Hematopoietic multipotent progenitor cell treated with erythropoietin and hydrocortisone succinate and interleukin-3 and kit ligand, for 17 days (in vitro differentiated cells): ENCODE results near the gene PRPF40B.

ENCODE experiments used
- DNase-seq: peaks from one replicate; pipeline ENCODE4 v3.0.0-alpha.2; 2015; ENCODE audit warnings: low spot score

The PRPF40B gene

DNA sequence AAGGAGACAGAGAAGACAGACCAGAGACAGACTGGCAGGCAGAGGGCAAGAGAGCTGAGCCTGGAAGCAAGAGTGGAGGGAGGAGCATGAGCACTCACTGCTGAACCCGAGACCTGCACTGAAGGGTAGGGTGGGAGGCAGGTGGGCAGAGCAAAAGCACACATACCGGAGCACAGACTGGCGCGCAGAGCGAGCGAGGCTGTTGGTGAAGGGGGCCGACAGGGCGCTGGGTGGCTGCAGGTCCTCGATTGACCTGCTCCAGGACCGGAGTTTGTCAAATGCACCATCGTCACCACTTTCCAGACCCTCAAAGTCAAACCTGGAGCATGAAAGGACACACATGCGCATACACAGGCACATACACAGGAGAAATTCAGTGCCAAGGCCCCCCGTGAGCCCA, 34.9 kb downstream of the PRPF40B start:
- DNase-seq = no peak

DNA sequence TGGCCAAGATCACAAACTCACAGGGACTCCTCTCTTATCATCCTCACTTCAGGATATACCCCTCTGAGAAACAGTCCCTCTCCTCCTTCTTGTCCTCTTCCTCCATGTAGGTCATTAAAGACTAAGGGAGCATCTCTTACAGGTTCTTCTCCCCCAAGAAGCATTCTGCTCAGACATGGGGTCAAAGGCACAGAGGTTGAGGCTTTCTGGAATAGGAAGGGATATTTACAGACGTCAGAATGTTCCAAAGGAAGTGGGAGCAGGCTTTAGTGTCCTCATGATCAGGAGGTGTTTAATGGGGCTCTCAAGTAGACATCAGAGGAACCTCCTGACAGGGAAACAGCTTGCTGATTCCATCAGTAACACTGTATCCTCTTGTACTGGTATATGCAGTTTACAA, 36.4 kb downstream of the PRPF40B start:
- no peak for DNase-seq

DNA sequence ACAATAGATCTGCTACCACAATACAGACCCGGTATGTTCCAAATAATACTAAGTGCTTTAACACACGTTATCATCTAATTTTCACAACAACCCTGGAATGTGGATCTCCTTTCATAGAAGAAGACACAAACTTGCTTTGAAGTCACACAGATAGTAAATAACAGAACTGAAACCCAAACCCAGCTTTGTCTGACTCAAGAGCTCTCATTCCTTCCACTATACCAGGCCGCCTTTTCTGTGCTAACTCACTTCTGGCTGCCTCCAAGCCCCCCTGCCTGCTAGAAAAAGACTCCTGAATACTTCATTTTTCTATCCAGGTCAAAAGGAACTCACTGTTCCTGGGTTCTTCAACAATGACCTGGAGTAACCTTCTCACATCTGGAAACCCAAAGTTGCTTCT, 37.8 kb downstream of the PRPF40B start:
- DNase-seq = no peak

DNA sequence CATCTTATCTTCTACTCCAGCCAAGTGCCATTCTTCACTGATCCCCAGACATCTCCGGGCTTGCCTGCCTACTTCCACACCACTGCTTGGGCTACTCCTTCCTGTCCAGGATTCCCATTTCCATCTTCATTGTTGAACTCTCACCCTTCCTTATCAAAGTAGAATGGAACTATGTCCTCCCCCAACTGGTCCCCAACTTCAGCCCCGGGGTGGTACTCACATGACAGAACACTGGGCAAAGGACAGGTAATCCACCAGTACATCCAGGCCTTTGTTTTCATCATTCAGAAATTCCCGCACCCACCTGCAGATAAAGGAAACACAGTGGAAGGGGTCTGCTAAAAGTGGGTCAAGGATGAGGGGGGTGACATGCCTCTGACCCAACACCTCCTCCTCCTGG, 38.4 kb downstream of the PRPF40B start:
- no peak for DNase-seq

DNA sequence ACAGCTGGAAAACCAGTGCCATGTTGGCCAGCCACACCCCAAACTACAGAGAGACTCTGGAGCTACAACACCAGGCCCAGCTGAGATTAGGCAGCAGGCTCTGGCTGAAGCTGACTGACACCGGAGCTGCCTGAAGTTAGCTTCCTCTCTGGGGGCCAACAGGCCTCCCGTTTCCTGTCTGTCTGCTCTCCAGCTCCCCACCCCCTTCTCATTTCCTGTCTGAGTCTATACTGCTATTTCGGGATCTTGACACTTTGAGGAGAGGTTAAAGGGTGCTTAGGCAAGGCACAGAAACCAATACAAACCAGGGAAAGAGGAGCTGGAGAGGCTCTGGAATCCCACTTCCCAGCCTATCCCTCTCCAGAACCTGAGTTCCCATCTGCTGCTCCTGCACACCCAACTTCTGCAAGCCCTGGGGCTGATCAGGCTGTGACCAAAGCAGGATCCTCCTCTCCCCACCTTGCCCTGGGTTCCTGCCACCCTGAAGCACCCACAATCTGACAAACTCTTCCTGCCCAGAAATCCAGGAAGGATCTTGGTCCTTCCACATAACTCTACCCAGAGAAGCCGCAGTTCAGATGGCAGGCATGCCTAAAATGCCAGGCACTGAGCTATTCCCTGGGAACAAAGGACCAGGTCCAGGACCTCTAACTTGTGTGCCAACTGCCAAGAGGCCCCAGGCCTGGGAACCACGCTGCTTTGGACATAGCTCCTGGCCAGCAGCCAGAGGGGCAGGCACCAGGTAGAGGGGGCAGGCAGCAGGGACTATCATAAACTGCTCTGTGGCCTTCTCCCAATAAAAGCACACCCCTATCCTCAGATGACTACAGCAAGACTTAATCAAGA, 39.9 kb downstream of the PRPF40B start:
- DNase-seq = no peak

DNA sequence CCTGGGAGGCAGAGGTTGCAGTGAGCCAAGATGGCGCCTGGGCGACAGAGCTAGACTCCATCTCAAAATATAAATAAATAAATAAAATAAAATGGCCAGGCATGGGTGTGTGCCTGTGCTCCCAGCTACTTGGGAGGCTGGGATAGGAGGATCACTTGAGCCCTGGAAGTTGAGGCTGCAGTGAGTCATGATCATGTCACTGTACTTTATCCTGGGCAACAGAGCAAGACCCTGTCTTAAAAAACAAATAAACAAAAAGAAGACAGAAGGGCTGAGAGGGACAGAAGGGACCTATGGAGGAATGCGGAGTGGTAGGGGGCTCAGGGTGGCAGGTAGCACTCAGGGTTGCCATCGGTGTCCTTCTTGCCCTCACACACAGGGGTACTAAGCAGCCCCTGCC, 40.8 kb downstream of the PRPF40B start:
- DNase-seq = no peak

DNA sequence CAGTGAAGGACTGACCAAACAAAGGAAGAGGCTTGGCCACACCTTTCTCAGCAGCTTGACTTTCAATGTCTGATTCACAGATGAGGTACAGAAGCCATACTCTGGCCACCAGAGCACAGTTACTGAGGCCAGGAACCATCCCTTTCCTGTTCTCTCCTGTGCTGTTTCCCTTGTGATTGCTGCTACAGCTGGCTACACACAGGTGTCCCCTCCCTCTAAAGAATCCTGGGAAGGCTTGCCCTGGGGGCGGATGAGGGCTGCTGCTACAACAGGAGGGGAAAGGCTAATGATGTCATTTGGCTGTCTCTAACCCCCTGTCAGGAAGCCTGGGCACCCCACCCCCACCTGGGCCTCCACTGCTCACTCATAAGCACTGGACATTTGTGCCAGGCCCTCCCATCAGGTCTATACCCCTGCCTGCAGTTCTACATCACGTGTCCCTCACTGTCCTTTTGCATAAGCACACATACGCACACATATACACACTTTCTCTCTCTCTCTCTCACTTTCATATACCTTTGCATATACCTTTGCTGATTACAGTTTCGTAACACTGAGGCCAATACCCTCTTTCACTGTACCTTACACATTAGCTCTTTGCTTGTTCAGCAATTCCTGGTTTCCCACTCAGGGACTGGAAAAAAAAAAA, 41.4 kb downstream of the PRPF40B start:
- DNase-seq = no peak

DNA sequence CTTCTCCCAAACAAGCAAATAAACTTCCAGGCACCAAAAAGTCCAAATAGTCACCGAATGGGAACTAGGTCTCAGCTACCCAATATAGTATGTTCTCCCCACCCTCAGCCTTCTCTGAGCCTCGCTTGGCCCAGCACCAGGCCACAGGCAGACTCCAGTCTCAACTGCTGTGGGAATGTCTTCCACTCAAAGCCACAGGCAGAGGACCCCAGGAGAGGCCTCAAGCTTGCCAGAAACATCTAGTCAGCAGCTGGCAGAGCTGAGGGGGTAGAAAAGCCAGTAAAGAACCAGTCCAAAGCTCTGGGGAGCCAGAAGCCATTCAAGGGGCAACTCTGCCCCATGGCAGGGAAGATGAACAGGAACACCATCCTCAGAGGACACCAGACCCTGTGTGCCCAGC, 42.0 kb downstream of the PRPF40B start:
- no peak for DNase-seq

DNA sequence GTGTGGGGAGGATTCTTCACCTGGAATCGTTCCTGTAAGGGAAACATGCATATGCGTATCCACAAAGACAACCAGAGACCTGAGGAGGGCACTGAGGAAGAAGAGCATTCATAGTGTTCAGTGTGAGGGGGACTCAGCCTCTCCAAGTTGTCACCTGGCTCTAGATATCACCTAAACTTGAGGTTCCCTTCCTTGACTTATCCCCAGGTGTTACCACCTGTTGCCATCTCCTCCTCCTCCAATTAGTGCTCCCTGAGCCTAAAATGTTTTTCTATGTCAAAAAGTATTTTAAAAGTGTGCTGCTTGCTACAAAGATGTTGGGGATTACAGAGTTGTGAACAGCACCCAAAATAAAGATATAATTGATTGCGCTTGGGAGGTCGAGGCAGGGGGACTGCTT, 42.8 kb downstream of the PRPF40B start:
- no peak for DNase-seq

DNA sequence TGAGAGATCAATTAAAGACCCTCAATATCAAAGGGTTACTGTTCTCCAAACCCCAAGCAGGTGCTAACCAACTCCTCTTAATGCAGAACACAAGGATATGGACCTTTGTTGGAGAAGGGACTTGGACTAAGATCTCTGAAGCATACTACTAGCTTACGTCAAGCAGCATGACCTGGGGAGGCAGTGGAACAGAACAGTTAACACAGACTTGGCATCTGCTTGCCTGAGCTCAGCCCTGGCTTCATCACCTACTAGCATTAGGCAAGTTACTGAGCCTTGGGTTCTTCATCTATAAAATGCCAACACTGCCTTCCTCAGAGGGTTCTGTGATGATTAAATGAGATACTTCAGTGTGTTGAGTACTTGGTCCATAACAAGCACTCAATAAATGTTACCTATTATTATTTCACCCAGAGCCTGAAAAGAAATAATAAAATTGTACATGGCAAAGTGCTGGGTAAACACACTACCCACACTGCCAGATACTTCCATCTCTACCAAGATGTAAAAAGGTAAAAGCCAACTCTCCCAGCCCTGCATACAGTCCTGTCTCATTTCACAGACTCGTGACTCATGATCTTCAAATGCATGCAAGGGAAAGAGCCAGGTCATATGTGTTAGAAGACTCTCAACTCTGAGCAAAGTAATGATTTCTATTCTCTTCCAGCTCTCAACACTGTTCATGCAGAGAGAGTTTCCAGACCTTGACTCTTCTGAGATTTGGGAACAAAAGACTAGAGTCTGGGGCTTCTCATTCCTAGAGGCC, 44.1 kb downstream of the PRPF40B start:
- no peak for DNase-seq

DNA sequence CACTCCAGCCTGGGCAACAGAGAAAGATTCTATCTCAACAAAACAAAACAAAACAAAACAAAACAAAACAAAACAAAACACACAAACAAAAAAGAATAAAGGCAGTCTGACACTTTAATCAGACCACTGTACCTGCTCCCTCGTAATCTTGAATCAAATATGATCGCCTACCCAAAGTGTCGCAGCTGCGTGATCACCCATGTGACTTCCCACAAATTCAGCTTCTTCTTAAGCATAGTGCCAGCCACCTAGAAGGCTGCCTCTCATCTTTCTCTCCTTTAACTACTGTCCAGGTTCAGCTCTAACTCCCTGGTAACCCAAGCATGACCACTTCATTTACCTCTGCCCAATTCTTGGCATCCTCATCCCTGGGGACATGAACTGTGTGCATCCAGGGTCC, 46.4 kb downstream of the PRPF40B start:
- no peak for DNase-seq

DNA sequence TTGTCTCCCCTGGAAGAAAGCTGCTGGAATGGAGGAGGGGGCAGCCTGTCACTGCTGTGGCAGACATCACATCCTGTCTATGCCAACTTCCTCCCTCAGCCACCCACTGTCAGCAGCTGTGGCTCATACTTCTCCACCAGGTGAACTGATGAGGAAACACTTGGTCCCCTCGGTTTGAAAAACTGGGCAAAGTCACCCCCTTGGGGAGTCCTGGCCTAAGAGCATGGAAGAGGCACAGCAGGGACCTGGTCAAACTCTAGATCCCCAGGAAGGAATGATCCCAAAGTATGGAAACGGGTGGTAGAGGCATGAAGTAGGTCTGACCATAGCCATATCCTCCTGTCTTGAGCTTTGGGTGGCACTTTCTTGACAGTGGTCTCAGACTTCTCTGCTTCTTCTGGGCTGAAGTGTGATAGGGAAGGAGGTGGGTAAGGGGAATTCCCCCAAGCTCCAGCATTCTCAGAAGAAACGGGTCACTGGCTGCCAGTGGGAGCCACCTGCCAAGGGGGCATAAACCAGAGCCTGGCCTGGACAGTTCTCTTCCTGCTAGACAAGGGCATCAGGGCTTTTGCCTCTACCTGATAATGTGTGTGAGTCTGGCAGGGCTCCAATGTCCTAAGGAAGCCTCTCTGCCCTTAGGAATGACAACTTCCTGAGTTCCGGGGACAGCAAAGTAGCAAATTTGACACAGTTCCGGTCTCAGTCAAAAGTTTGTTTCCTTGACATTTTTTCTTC, 47.8 kb downstream of the PRPF40B start:
- peak; percentile 39 for DNase-seq

DNA sequence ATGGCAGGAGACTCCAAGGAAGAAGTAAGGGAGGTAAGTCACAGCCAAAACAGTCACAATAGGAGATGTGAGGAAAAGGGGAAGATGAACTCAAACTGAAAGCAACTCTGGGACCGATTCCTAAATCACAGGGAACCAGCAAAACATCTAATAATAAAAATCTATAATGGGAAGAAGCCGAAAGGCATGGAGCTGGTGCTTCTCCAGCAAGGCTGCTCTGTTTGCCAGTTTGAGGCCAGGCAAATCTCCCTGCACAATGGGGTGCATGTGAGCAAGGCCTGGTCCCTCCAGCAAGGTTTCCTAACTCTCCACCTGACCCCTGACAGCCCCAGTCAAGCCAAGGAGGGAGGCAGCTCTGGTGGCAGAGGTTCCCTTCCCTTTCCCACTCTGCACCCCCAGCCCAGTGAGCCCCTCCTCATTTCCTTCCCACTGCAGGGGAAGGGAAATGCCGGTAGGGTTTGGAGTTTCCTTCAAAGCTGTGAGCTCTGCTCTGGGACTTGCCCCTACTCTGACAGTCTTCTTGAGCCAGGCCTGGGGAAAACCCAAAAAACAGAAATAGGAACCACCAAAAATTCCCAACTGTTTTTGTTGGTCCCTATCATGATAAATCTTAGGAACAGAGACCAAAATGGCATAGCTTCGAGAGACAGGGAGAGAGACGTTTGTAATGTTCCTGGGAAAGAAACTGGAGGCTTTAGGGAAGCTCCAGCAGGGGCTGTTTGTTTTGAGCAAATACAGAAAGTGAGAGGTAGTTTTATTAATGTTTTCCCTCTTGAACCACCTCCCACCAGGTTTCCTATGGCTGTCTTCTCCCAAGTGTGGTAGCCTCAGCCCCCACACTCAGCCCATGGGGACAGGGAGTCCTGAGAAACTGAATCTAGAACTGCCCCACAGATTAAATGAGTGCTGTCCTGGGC, 49.2 kb downstream of the PRPF40B start:
- DNase-seq = no peak

DNA sequence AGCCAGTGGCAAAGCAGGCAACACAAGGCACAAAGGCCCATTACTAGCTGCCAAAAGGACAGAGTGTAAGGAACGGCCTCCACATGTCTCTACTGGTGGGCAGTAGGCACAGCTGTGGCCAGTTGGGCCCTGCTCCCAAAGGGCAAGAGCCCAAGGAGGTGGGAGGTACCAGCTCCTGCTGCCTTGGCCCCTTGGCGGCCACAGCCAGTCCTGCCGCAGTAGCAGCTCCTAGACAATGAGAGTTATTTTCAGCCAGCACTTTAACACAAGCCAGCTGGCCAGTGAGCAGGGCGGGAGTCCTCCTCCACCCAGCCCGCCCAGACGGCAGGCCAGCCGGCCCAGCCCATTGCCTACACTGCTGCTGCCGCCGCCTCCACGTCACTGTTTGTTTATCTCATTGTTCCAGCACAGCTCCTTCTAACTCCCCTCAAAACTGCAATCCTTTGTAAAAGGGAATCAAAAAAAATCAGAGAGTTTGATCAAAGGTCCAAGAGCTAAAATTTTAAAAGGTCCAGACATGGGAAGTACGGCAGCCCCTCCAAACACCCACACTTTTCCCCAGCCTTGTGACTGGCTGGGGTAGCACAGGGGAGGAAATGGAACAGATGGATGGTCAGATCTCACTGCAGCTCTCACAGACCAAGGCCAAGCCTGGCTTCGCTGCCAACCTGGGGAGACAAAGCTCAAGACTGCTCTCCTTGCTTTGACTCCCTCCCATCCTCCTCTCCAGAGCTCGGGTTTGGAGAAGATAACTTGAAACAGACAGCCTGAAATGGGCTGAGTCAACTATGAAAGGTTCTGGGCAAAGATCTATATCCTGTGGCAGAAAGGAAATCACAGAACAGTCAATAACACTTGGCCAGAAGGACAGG, 50.3 kb downstream of the PRPF40B start:
- DNase-seq = peak; percentile 57

DNA sequence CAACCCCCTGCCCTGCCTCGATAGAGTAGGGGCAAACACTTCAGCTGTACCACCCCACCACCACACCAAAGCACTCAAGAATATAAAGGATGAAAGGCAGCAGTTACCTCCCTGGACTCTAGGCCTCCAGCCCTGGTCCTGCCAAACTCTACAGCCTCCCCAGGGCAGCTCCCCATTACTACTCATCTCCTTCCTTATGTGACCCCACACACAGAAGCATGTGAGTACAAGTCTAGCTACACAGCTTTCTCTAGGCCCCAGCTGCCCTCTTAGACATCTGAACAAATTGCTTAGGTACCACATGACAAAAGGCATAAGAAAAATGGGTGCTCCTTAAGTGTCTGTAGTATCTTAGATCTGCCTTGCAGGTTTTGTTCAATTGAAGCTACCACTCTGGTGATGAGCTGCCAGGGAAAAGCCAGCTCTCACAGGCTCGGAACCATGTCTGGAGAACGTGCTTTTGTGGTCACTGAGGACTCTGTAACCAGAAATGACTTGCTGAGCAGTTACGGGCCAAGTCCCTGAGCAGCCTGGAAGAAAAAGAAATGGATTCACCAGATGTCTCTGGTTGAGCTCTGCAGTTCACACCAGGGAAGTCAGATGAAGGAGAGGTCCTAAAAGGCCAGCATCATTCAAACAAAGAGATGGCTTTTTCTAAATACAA, 51.1 kb downstream of the PRPF40B start:
- no peak for DNase-seq

DNA sequence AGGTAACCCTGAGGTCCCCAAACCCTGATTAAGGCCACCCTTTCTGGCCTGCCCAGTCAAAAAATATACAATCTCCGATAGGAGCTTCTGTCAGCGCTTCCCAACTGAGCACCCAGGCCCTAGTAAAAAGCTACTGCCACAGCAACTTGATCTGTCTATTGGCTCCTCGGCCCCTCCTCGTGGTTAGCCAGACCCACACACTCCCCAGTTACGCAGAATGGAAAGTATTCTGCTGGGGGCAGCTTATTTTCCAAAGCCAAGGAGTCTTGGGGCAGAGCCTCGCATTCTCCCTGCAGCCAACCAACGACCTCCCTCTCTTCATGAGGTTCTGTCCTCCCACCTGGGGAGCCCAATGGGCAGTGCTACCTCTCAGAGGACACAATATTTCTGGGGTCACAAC, 51.8 kb downstream of the PRPF40B start:
- no peak for DNase-seq

DNA sequence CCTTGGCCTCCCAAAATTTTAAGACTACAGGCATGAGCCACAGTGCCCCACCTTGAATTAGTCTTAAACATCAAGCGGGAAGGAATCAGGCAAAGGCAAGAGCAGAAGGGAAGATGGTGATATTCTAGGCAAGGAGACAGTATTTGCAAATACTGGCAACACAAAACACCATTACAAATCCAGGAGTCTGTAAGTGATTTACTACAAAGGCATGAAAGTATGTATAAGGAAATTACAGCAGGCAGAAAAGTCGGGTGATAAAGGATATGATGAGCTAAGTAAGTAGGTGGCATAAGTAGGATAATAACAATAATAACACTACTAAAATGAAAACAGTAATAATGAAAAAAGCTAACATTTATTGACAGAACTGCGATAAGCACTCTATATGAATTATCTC, 55.4 kb downstream of the PRPF40B start:
- no peak for DNase-seq

DNA sequence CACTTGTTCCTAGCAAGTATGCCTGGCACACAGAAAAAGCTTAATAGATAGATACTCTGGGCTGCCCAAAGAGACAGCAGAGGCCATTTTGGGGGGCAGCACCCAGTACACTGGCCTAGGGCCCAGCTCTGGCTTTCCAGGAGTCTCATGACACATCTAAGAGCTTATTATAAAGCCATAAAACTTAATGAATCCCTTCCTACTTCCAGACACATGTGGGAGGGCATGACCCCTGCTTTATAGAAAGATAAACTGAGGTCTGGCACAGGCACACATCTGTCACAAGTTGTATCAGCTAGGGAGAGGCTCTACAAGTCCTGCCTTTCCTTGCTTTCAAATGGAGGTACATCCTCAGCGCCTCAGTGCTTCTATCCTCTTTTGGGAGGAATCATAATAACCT, 56.7 kb downstream of the PRPF40B start:
- DNase-seq = no peak

DNA sequence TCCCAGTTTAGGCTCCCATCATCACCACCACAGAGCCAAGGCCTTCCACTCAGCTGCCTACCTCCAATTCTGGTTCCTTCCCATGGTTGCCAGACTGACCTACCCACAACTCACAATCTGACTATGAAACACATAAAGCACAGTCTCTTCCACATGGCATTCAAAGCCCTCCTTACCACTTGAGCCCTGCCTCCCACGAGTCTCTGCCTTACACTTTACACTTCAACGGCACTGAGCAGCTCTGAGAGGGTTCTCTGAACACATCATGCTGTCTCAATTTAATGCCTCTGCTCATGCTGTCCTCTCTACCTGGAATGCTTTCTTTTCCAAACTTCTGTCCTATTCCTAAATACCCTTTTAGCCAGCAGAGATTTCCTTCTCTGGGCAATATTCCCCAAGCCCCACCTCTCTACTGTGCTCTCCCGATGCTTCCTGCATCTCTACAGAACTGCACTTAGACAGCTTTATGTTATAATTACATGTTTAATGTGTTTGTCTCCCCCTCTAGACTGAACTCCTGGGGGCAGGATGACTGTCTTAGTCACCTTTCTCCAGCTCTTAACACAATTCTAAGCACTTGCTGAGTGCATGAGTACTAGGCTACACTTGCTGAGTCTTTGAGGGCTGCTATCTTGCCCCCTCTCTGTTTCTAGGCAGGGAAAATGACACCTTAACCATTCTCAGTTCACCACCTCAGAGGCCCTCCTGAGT, 60.4 kb downstream of the PRPF40B start:
- no peak for DNase-seq
